ENCODE measurements around the gene IL17C. TPM values are rescaled to one million over a fixed set of nuclear protein-coding genes. Genes with fewer than 3 reads are reported as not detected.
A peak's percentile ranks its signal among the peaks of the same experiment; 100 is the strongest.

Gene IL17C
- total and polyA plus RNA-seq, 10 of the 15 experiments (the other 5 are each of a cell fraction or from before 2014, with no cell fraction given), result not detected

DNA sequence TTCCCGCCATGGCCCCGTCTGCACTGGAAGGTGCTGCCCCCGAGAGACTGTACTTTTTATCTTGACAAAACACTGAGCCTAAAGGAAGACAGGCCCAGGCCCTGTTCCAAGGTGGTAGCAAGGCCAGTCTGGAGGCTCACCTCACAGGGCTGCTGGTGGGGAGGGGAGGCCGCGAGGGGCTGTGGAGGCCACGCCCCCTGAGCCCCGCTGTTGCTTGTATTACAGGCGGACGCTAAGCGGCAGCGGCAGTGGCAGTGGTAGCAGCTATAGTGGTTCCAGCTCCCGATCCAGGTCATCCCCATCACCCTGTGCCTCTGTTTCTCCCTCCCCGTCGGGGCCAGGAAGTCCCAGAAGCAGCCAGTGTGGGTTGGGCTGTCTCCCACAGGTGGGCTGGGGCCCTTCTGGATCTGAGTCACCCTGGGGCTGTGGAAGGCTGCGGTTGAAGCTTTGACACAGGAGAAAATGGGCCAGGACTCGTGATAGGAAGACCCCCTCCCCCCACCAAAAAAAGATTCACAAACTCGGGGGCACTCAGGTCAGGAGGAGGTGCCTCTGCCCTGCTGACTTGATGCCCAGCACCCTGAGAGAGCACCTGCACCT lies 13.3 kb upstream of the IL17C start:
- H3K4me2 ChIP-seq (ENCODE audit: control insufficient read depth, insufficient read depth), result no peak overlapping the region
- ChIA-PET RAD21 (ENCODE audit: unreplicated experiment) (no interaction called here), POLR2A (no interaction called here), CTCF (interaction anchor here (0.6 kb wide), 1 partner anchor 40 kb away, joined by 3 read pairs; no protein-coding TSS in a partner anchor), SMC1A (ENCODE audit: uncharacterized antibody, unreplicated experiment) (no interaction called here)
- H3K9ac ChIP-seq (ENCODE audit: control insufficient read depth, insufficient read depth, low read length), result no peak overlapping the region
- H3K4me3 ChIP-seq, result no peak overlapping the region
- no peak for FAIRE-seq
- WGBS (ENCODE audit: insufficient coverage, insufficient replicate concordance, low lambda C conversion rate, missing lambda C conversion rate), result 77% methylated on average over 17 of the region's 17 CpGs
- H3K9me3 ChIP-seq (replicated peaks; ENCODE audit: control insufficient read depth, insufficient read depth, low read length), result no peaks in the 10 kb centered on the region
- TF ChIP-seq RUNX3 (IDR thresholded peaks at IDR 0.05; ENCODE audit: low read length) (0 out of 2 replicates have a peak, but pooled peaks have one; percentile 27), TAF1 (IDR thresholded peaks at IDR 0.05; ENCODE audit: borderline replicate concordance, low read depth, low read length) (no peak), NFYB (IDR thresholded peaks at IDR 0.05; ENCODE audit: insufficient read depth, low read depth, low read length) (no peak), ZNF384 (IDR thresholded peaks at IDR 0.05; ENCODE audit: borderline replicate concordance, low read depth, low read length) (no peak), CBX3 (IDR thresholded peaks at IDR 0.05; ENCODE audit: borderline replicate concordance, low read depth) (no peak), IKZF1 (conservative IDR thresholded peaks at IDR 0.05) (no peak), FOS (IDR thresholded peaks at IDR 0.05; ENCODE audit: borderline replicate concordance, extremely low read depth, insufficient read length) (no peak)
- TF ChIP-seq, protein P1, sequence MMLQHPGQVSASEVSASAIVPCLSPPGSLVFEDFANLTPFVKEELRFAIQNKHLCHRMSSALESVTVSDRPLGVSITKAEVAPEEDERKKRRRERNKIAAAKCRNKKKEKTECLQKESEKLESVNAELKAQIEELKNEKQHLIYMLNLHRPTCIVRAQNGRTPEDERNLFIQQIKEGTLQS (IDR thresholded peaks at IDR 0.05; ENCODE audit: borderline replicate concordance, extremely low read depth, low read depth, low read length), result no peak
- no peaks in the 10 kb centered on the region for H3K27me3 ChIP-seq (replicated peaks in 1 of 2; ENCODE audit: control insufficient read depth in 2 of 2, insufficient read depth in 2 of 2, low read length in 1 of 2)
- DNase-seq (ENCODE audit: low read depth, low spot score), result no peak
- H3K27ac ChIP-seq (ENCODE audit: control insufficient read depth, insufficient read depth), result no peak overlapping the region
- no peaks in the 10 kb centered on the region for H3K79me2 ChIP-seq (ENCODE audit: control insufficient read depth, insufficient read depth, low read length)
- no peak; the same call in 2 of the 3 replicates for ATAC-seq
- in situ Hi-C loops (cut with MboI) (loop anchor here (5.0 kb wide), 1 partner anchor 53 kb away; the partner anchor contains the start of gene ZC3H18), intact Hi-C loops (cut with micrococcal nuclease; ENCODE audit: unreplicated experiment) (no loop called here)
- H3K4me1 ChIP-seq (ENCODE audit: control insufficient read depth, insufficient read depth, low read length), result no peaks in the 10 kb centered on the region
- H4K20me1 ChIP-seq (ENCODE audit: control insufficient read depth, insufficient read depth), result no peaks in the 10 kb centered on the region
- no TSS peak for BruUV-seq (replicated peaks)
- H2AFZ ChIP-seq (ENCODE audit: control insufficient read depth, low read depth, low read length), result no peak overlapping the region
- peaks cover 13 to 51% of the 10 kb centered on the region in 2 experiments; a peak in 3 of 4 replicates for H3K36me3 ChIP-seq (ENCODE audit: control insufficient read depth in 2 of 2, insufficient read depth in 2 of 2, low read length in 1 of 2)
